HEK293 (cell line): ENCODE measurements around the gene ANKS6.

ENCODE experiments used
- CTCF ChIP-seq: fragments of 450-650 bp; formaldehyde crosslinking; IDR thresholded peaks from 2 replicates; pipeline ENCODE4 v1.5.1; 2016; ENCODE audit warnings: missing biosample characterization, missing genetic modification characterization
- GLI4 ChIP-seq: fragments of 450-650 bp; formaldehyde crosslinking; IDR thresholded peaks from 2 replicates; pipeline ENCODE4 v1.5.1; 2016; ENCODE audit warnings: missing biosample characterization, missing genetic modification characterization
- REST ChIP-seq: fragments of 450-650 bp; formaldehyde crosslinking; IDR thresholded peaks from 2 replicates; pipeline ENCODE4 v1.5.1; 2016; ENCODE audit warnings: missing biosample characterization, missing genetic modification characterization
- TCF7L2 ChIP-seq: IDR thresholded peaks from 2 replicates; pipeline ENCODE4 v1.6.1; 2011; ENCODE audit warnings: low read depth, mild to moderate bottlenecking, inconsistent platforms, low read length, moderate library complexity, borderline replicate concordance
- YY1 ChIP-seq: fragments of 450-650 bp; formaldehyde crosslinking; IDR thresholded peaks from 2 replicates; pipeline ENCODE4 v1.5.1; 2018; ENCODE audit warnings: missing biosample characterization, missing genetic modification characterization
- ZBTB26 ChIP-seq: fragments of 450-650 bp; formaldehyde crosslinking; optimal IDR thresholded peaks from 2 replicates; pipeline ENCODE3; 2016; ENCODE audit warnings: missing biosample characterization, mild to moderate bottlenecking, missing genetic modification characterization
- ZBTB49 ChIP-seq: fragments of 450-650 bp; formaldehyde crosslinking; IDR thresholded peaks from 2 replicates; pipeline ENCODE4 v1.5.1; 2016; ENCODE audit warnings: missing biosample characterization, missing genetic modification characterization, low read depth
- ZEB2 ChIP-seq: fragments of 450-650 bp; formaldehyde crosslinking; IDR thresholded peaks from 2 replicates; pipeline ENCODE4 v1.5.1; 2016; ENCODE audit warnings: missing biosample characterization, missing genetic modification characterization
- ZNF140 ChIP-seq: fragments of 450-650 bp; formaldehyde crosslinking; IDR thresholded peaks from 2 replicates; pipeline ENCODE4 v1.5.1; 2016; ENCODE audit warnings: missing biosample characterization, missing genetic modification characterization
- ZNF280D ChIP-seq: fragments of 450-650 bp; formaldehyde crosslinking; IDR thresholded peaks from 2 replicates; pipeline ENCODE4 v1.5.1; 2016; ENCODE audit warnings: missing biosample characterization, missing genetic modification characterization
- ZNF692 ChIP-seq: fragments of 450-650 bp; formaldehyde crosslinking; IDR thresholded peaks from 2 replicates; pipeline ENCODE4 v1.5.1; 2016; ENCODE audit warnings: missing biosample characterization, missing genetic modification characterization
- ZSCAN18 ChIP-seq: fragments of 450-650 bp; formaldehyde crosslinking; IDR thresholded peaks from 2 replicates; pipeline ENCODE4 v1.5.1; 2016; ENCODE audit warnings: missing biosample characterization, missing genetic modification characterization

- TF ChIP-seq REST (tag by site-specific recombination) (no peak), CTCF (tag by site-specific recombination) (no peak), ZSCAN18 (no peak), ZBTB49 (tag by site-specific recombination) (no peak), ZEB2 (tag by site-specific recombination) (no peak), GLI4 (no peak), ZBTB26 (tag by site-specific recombination) (no peak), ZNF140 (tag by site-specific recombination) (no peak), YY1 (no peak), ZNF280D (tag by site-specific recombination) (no peak), TCF7L2 (no peak), ZNF692 (no peak)
These were observed 1.6 kb downstream of the ANKS6 start for GRCh38 chr9:98794802-98795201.
